GM19240 (cell line): Measurements from ENCODE around the gene CPSF4.

ENCODE experiments used
- DNase-seq: peaks from one replicate; pipeline ENCODE4 v3.0.0; 2011; ENCODE audit warnings: low spot score; ENCODE audit not compliant: insufficient read length

Gene CPSF4

DNA sequence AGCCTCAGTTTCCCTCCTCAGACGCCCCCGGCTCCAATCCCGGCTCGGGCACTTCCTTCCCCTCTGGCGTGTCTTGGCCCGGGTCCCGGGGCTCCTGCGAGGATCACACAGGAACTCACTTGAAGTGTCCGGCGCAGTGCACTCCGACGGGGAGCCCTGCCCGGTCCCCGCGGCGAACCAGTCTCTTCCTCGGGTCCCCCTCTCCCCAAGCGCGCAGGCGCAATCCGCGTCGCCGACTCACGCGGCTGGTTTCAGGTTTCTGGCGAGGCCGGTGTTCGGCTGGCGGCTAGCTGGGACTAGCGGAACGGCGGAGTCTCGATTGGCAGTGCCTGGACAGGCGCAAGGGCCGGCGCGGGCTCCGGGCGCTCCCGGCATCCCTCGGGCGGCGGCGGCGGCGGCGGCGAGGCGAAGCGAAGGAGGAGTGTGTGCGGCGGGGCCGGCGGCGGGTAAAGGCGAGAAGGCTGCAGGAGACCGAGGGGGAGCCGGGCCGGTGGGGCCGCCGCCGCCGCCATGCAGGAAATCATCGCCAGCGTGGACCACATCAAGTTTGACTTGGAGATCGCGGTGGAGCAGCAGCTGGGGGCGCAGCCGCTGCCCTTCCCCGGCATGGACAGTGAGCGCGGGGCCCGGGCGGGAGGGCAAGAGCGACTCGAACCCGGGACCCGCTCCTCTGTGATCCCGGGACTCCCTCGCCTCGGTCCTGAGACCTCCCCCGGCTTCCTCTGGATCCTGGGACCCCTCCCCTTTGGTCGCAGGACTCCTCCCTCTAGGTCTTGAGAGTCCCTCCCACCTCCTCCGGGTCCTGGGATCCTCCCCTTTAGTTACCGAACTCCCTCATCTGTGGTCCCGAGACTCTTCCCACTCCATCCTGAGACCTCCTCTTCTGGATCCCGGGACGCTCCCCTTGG lies at the start of gene CPSF4, which contains the start of gene PTCD1:
TSS of gene CPSF4 (plus strand) at position 371 of the 908 bp plus-strand sequence. CDS start at position 511, 140 bp downstream.
TSS of gene PTCD1 (minus strand) at position 226 of the 908 bp plus-strand sequence. CDS start 3,556 bp downstream, outside the sequence.
- peak; percentile 97 for DNase-seq

DNA sequence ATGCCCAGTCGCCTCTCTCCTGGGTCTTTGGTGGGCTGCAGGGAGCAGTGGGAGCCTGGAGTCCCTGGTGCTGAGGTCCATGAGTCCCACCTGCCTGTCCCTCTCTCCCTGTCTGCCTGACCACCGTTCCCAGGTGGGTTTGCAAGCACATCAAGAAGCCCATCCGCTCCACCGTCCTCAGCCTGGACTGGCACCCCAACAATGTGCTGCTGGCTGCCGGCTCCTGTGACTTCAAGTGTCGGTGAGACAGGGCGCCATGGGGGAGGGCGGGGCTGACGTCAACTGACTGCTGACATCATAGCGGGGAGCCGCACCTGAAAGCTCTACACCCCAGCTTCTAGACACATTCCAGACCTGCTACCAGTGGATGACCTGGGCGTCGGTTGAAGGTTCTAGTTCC lies 49.0 kb upstream of the CPSF4 start:
- no peak for DNase-seq

DNA sequence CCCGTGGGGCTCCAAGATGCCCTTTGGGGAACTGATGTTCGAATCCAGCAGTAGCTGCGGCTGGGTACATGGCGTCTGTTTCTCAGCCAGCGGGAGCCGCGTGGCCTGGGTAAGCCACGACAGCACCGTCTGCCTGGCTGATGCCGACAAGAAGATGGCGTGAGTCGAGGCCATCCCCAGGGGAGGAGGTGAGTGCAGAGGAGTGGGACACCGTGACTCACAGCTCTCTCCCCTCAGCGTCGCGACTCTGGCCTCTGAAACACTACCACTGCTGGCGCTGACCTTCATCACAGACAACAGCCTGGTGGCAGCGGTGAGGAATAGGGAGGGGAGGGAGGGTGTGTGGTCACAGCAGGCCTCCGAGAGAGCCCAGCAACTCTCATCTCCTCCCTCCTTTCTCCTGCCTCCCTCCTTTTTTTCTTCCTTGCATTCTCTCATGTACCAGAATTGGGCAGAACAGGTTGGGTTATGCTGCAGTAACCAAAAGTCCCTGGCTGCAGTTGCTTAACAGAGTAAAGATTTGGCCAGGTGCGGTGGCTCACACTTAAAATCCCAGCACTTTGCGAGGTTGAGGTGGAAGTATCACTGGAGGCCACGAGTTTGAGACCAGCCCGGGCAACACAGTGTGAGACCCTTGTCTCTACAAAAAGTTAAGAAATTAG lies 47.7 kb upstream of the CPSF4 start:
- no peak for DNase-seq

DNA sequence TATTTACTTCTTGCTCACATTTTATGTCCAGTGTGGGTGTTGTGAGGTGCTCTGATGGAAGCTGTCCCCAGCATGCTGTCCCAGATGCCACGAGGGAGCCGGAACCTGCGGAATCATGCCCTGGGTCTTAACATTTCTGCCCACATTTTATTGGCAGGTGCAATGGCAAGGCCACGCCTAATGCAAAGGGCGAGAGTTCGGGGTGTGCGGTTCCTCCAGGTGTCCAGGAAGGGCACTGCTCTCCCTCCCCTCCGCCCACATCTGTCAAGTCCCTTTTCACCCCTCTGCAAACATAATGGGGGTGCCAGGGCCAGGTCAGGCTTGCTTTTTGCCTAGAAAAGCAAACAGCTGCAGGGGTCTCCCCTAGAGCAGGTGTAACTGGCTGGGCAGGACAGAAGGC lies 46.7 kb upstream of the CPSF4 start:
- DNase-seq = no peak

DNA sequence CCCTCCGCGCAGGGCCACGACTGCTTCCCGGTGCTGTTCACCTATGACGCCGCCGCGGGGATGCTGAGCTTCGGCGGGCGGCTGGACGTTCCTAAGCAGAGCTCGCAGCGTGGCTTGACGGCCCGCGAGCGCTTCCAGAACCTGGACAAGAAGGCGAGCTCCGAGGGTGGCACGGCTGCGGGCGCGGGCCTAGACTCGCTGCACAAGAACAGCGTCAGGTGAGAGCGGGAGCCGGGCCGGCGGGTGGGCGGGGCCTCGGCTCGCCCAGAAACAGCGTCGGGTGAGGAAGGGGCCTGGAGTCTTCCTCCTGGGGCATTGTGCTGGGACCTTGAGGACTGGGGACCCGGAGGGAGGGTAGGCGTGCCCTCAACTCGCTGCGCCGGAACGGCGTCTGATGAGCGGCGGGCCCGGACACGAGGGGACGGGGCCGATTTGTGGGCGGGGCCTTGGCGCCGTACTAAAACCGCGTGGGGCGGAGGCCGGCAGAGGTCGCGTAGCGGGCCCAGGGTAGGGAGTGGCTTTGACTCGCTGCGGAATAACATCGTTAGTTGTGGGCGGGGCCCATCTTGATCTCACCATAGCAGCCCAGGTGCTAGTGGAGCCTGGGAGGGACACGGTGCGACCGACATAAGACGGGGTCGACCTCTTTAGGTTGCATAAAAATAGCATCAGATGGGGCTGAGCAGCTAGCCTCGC lies 45.9 kb upstream of the CPSF4 start:
- DNase-seq = no peak

DNA sequence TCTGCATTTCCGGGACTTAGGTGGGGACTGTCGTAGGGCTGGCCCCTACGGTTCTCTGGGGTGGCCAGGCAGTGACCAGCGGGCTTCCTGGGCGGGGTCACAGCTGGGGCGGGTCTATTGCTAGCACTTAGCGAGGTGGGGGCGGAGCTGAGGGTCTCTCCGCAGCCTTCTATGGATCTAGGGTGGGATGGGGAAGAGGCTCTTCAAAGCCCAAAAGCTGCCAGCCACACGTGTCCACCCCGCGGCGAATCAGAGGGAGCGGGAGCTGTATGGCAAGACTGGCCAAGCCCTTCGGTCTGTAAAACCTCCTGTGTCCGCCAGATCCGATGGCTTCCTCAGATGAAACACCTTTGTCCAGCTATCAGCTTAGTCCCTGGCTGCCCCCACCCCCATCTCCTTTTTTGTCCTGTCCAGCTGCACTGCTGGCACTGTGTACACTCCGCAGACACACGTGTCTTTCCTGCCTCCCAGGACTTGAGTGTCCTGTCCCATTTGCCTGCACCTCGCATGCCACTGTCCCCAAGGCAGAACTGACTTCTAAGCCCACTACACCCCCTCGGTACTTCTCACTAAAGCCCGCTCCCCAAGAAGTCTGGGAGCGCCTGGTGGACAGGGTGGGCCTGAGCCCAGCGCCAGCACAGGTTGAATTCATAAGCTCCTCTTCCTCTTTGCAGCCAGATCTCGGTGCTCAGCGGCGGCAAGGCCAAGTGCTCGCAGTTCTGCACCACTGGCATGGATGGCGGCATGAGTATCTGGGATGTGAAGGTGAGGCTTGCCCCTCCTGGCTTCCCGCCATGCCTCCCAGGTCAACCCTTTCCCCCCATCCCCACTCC lies 45.2 kb upstream of the CPSF4 start:
- DNase-seq = no peak

DNA sequence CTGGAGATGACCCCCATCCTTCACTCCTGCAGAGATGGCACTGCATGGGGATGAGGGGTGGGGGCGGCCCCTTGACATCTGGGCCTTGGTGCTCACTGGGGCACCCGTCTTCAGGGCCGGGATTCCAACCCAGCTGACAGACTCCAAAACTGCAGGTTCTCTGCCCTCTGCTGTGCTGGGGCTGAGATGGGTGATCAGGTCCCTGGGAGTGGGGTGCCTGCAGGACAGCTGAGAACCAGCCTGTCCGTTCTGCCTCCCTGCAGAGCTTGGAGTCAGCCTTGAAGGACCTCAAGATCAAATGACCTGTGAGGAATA lies 44.6 kb upstream of the CPSF4 start:
- no peak for DNase-seq

DNA sequence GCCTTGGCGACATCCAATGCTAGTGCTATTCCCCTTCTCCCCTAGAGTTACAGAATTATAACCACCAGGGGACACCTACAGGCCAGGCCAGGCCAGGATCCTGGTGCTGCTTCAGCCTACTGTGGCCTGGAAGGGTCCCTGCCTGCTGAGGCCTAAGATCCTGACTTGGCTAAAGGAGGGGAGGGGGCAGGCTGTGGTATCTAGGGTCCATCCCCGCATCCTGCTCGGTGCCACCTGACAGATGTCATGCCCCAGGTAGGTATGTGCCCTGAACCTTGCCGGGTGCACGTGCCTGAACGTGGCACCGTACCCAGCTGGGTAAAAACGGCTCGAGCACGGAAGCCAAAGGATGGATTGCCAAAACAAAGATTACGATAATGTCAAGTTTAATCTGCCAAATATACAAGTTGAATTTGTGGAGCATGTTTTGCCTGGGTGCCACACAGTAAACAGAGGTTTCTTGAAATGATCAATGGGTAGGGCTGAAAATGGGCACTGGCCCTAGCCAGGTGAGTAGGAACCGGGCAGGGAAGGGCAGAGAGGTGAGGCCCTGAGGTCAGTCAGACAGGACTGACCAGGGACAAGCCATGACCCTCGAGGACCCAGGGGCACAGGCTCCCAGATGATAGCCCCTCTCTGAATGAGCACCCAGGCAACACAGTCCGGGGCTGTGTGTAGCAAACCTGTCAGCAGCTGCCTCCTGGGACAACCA lies 43.0 kb upstream of the CPSF4 start:
- no peak for DNase-seq

DNA sequence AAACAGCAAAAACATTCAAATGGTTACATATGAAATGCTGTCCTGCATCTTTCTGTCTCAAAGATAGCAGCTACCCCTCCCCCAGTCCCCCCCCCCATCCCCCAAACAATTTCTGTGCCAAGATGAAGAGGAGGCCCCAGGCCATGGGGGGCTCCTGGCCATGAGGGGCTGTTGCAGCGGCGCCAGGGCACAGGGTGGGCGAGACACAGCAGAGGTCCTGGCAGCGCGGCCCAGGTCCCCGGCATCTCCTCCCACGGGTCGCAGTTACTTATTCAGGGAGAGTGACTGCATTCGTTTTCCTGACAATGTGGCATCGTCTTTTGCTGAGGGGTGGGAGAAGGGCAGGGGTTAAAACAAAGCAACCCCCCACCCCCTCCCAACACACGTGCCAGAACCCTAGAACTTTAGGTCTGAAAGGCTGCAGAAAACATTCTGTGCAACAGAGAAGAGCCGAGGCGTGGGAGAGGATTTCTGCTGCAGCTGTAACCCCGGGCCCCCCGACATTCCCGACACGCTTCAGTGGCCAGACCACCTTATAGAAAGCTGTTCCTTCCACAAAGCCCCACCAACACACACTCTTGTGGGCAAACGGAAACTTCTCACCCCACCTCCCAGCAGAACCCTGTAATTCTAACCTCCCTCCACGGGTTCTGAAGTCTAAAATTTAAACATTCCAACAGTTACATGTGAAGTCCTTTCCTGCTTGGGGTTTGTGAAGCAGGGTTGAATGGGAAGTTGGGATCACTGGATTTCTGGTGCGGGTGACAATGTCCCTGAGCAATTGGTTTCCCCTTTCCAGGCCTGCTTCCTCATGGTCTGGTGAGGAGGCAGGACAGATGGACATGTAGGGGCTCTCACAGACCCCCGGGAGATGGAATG lies 42.1 kb upstream of the CPSF4 start:
- DNase-seq = no peak

DNA sequence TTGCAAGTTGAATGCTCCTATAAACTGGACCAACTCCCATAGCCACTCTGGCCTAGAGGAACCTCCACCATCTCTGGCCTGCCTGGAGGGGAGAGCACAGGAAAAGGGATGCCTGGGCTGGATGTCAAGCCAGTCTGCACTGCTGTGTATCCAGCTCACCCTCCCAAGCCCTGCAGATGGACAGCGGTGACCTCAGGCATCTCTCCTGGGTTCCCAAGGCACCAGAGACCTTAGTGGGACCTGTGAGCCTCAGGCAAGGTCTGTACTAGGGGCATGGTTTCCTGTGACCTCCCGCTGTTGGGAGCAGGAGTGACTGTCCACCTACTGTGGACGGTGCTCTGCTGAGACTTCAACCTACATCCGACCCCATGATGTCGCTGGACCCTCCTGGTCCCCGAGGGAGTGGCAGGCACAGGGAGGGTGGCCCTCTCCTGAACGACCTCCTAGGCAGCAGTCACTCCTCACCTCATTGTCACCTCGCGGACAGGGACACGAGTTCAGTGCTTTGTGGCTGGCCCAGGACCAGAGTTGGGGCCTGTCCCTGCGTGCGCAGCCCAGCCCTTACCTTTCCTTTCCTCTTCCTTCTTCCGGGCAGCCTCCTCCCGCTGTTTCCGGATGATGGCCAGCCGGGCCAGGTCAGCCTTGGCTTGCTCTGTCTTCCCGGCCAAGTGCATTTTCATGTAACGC lies 41.3 kb upstream of the CPSF4 start:
- no peak for DNase-seq

DNA sequence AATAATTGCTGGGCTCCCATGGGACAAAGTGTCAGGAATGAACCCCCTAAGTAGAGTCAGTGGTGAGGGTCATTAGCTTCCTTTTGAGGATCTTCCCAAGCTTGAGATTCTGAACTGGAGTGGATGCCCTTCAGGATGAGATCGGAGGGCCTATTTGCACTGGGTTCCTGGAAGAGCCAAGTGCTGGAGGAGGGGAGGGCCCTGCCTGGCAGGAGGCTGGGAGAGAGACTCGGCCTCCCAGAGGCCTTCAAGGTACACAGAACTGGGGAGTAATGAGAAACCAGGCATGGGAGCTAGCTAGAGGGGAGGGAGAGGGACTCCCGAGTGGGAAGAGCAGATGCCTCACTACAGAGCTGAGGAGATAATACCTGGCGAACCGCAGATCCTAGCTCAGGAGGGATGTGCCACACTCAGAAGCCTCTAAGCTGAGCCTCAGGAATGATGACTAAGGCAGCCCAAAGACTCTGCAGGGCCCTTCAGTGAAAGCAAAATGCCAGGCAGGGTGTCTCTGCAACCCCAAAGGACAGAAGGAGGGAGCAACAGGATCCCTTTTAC lies 39.8 kb upstream of the CPSF4 start:
- DNase-seq = no peak

DNA sequence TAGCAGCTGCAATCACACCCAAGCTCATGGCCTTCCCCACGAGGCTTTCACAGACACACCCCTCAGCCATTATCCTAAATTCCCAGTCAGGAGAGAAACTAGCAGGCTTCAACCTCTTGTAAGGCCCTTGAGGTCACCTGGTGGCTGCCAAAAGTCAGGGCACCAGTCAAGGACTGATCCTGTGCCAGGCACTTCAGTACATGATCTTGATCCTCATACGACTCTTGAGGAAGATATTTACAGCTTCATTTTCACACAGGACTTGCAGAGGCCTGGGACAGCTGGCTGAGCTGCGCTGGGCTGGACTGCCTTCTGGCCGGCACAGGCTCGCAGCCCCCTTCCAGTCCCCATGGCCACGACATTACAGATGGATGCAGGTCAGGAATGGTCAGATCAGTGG lies 39.1 kb upstream of the CPSF4 start:
- no peak for DNase-seq

DNA sequence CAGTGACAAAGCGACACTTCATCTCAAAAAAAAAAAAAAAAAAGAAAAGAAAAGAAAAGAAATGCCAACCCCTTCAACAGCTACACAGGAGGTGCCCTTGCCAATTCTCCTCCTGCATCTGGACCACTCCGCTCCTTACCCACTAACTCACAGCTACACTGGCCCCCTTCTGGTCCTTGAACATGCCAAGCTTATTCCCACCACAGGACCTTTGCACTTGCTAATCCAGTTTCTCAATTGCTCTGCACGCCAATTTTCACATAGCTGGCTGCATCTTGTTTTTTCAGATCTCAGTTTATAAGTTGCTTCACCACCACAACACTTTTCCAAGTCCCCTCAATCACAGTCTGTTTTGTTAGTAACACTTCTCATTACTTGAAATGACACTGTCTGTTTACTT lies 35.9 kb upstream of the CPSF4 start:
- no peak for DNase-seq

DNA sequence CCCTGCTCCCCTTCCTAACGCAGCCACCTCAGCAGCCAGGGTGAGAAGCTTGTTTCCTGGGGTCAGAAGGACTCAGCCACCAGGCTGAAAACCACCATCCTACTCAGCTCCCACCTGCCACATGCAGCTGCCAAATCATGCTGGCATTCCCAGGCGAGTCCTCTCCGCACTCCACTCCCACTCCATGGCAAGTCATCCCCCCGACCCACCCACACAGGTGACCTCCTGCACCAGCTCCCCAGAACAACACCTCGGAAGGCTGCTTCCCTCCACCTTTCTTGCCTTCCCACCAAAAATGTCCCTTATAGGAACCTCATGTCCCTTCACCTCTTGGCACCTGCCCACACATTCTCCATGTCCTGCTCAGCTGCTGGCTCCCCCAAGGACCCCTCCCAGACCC lies 35.0 kb upstream of the CPSF4 start:
- no peak for DNase-seq

DNA sequence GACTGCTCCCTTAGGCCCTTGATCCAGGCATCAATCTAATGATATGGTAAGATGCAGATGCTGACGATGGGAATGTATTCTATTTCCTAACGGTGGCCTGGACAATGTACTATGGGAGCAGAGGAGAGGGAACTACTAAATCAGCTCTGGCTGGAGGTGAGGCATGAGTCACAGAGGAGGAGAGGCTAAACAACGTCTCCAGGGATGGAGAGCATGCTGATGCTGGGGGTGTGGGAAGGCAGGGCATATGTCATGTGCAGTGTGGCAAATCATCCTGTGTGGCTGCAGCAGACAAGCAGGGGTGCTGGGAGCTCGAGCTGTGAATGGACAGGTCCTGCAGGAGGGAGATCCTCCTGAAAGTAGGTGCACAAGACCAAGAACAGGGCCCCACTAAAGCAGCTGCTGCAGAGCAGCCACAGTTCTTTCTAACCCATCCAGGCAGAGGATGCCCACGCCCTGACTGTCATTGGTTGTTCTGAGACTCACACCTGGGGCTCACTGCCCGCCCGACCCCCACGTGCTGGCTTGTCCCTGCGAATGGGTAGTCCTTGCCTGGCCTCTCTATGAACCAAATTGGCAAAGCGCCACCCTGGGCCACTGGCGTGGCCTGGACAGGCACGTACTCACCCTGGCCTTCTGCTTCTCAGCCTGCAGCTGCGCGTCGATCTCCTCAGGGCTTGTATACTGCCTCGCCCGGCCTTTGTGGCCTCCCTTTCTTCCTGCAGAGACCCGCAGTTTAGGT lies 34.3 kb upstream of the CPSF4 start:
- DNase-seq = no peak

DNA sequence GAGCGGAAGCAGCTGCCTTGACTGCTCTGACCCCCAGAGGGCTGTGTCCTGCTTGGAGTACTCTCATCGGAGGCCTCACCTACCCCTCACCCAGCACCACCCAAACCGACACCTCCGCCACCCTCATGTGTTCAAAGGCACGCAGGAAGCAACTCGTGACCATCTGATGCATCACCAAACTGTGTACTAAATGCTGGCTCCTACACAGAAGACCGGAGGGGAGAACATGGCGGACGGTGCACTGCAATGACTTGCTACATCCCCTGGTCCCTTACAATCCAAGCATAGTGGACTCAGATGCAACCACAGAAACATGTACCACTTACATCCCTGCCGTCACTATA lies 33.8 kb upstream of the CPSF4 start:
- no peak for DNase-seq

DNA sequence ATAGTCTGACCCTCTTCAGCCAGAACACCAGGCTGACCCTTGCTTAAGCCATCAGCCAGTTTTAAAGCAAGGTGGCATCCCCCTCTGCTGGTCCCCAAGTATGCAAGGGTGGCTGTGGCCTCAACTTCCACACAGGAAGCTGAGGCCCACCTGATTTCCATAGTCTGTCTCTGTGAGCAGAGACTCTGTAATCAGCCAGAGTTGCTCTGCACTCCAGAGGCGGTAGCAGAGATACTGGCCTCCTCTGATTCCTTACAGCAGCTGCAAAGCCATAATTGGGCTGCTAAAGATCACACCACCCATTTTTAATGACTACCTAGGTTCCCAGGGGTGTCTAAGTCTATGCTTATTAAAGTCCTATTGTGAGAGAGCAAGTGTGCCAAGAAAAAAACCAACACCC lies 32.2 kb upstream of the CPSF4 start:
- no peak for DNase-seq

DNA sequence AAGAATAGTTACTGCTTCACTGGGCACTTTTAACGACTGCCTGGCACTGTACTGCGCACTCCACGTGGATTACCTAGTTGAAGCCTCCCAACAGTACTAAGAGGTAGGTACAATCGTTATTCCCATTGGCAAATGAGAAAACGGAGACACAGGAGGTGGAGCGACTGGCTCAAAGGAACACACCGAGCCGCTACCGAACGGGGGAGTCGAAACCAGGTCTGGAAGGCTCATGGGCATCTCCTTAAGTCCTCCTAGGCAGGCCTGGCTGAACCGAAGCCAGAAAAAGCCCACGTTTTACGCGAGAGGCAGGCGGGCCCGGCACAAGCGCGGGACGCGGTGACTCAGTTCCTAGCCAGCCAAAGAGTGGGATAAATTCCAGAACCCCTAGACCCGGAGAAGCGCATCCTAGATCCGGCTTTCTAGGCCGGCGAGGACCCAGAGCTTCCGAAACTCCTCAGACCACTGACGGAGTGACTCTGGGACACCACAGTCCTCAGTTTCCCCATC lies 30.8 kb upstream of the CPSF4 start:
- no peak for DNase-seq
